ENCODE results near the gene CBX2.

Gene CBX2

DNA sequence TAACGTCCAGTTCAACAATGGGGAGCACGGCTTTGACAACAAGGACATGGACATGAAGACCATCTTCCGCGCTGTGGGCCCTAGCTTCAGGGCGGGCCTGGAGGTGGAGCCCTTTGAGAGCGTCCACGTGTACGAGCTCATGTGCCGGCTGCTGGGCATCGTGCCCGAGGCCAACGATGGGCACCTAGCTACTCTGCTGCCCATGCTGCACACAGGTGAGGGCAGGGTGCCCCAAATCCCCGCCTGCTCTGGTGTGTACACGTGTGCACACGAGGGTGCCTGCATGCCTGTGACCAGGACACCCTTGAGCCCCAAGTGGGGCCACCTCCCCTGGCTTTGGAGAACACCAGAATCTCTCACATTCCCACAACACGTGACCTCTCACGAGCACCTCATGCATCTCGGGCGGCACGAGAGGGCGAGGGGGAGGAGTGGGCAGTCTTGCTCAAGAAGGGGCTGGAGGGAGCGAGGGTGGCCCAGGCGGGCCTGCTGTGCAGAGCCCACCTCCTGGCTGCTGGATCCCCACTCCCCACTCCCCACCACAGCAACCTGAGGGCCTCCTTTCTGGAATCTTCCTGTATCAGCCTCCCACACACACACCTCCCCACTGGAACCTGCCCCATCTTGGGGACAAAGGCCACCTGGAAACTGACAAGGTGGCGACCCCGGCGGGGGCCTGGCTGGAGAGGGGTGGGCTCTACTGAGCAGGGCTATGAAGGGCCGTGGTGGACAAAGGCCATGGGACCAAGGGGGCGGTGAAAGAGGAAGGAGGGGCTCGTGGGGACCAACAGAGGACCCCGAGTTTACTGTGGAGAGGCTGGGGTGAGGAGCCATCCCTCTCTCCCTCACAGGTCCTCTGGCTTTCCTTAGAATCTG, 40.7 kb upstream of the CBX2 start:
- Histone ChIP-seq H3K4me1 (ENCODE audit: insufficient read depth, low read length) (no peaks in the 10 kb centered on the region), H3K27ac (ENCODE audit: low read length) (no peak overlapping the region), H3K9ac (ENCODE audit: low read depth, low read length) (no peak overlapping the region)

DNA sequence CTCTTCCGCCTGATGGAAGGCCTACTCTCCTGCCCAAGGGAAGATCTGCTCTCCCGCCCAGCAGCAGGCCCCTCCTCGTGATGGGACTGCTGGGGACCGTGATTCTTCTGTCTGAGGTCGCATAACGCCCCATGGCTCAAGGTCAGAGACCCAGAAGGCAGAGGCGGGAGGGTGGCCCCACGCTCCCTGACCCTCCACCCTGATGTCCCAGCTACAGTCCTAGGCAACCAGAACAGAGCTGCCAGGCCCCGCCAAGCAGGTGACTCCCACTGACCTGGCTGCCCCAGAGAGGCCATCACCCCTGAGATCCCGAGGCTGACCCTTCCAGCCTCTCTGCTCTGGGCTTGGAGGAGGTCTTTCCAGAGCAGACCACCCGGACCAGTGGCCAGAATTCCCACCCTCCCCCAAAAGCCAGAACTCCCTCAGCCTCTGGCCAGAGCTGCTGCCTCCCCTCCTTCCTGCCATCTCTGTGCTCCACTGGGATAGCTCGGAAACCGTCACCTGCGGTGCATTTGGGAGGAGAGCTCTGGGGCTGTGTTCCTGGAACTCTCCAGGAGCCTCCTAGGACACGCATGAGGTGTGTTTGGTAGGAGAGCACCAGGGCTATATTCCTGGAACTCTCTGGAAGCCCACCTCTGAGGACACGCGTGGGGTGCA, 39.9 kb upstream of the CBX2 start:
- Histone ChIP-seq H3K4me3 (ENCODE audit: low read length) (no peak overlapping the region), H3K4me1 (ENCODE audit: insufficient read depth, low read length) (no peaks in the 10 kb centered on the region), H3K9me3 (ENCODE audit: insufficient read depth, low read depth, low read length) (no peaks in the 10 kb centered on the region), H3K36me3 (ENCODE audit: insufficient read depth, low read depth, low read length) (no peaks in the 10 kb centered on the region), H3K27me3 (ENCODE audit: insufficient read depth, low read length) (peaks cover 39% of the 10 kb centered on the region), H3K9ac (ENCODE audit: low read depth, low read length) (no peak overlapping the region), H3K27ac (ENCODE audit: low read length) (no peak overlapping the region)

More for the DNA sequence above, 40.7 kb upstream of the CBX2 start:
- no peaks in the 10 kb centered on the region for H3K36me3 ChIP-seq (ENCODE audit: insufficient read depth, low read depth, low read length)
- peaks cover 31% of the 10 kb centered on the region for H3K27me3 ChIP-seq (ENCODE audit: insufficient read depth, low read length)
- no peak overlapping the region for H3K4me3 ChIP-seq (ENCODE audit: low read length)
- H3K9me3 ChIP-seq (ENCODE audit: insufficient read depth, low read depth, low read length) = no peaks in the 10 kb centered on the region

DNA sequence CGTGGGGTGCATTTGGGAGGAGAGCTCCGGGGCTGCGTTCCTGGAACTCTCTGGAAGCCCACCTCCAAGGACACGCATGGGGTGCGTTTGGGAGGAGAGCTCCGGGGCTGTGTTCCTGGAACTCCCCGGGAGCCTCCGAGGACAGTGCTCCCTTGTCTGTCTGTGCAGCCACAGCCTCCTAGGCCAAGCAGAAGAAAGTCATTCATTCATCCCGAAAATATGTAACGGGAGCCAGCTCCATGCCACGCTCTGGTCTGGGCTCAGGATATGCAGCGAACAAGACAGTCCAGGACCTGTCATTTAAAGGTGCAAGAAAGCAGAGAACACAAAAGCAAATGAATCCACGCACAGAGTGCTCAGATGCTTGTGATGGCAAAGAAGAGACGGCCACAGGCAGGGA, 39.3 kb upstream of the CBX2 start:
- Histone ChIP-seq H3K9me3 (ENCODE audit: insufficient read depth, low read depth, low read length) (no peaks in the 10 kb centered on the region), H3K36me3 (ENCODE audit: insufficient read depth, low read depth, low read length) (no peaks in the 10 kb centered on the region), H3K27me3 (ENCODE audit: insufficient read depth, low read length) (peaks cover 45% of the 10 kb centered on the region), H3K27ac (ENCODE audit: low read length) (no peak overlapping the region), H3K4me1 (ENCODE audit: insufficient read depth, low read length) (no peaks in the 10 kb centered on the region), H3K9ac (ENCODE audit: low read depth, low read length) (no peak overlapping the region), H3K4me3 (ENCODE audit: low read length) (no peak overlapping the region)

DNA sequence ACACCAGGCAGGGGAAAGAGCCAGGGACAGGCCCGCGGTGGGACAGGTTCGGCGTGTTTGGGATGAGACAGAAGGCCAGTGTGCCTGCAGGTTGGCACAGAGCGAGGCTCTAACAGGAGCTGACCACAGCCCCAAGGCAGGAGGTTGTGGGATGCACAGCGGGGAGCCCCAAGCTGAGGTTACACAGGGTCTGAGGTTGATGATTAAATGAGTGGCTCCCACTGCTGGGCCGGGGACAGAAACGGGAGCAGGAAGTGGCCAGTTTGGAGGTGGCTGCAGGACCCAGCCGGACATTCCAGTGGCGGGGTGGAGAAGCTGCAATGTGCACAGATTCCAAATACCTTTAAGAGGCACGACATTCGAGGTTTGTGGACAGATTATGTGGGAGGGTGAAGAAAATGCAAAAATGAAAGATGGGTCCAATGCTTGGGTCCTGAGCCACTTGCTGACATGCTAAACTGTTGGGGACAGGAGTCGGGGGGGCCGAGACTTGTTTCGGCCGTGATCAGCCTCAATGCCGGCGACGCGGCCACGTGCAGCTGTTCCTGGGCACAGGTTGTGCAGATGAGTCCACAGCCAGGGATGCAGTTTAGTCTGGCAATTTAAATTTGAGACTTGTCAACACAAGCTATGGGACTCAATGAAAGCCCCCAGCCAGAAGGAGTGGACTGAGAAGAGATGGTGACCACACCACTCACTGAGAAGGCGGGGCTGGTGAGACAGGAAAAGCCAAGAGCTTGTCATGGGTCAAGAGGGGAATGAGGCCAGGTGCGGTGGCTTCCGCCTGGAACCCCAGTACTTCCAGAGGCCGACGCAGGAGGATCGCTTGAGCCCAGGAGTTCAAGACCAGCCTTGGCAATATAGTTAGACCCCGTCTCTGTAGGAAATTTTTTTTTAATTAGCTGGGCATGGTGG, 38.5 kb upstream of the CBX2 start:
- no peaks in the 10 kb centered on the region for H3K4me1 ChIP-seq (ENCODE audit: insufficient read depth, low read length)
- H3K36me3 ChIP-seq (ENCODE audit: insufficient read depth, low read depth, low read length) = no peaks in the 10 kb centered on the region
- peaks cover 48% of the 10 kb centered on the region for H3K27me3 ChIP-seq (ENCODE audit: insufficient read depth, low read length)
- no peaks in the 10 kb centered on the region for H3K9me3 ChIP-seq (ENCODE audit: insufficient read depth, low read depth, low read length)
- H3K4me3 ChIP-seq (ENCODE audit: low read length) = no peak overlapping the region
- H3K27ac ChIP-seq (ENCODE audit: low read length) = no peak overlapping the region
- no peak overlapping the region for H3K9ac ChIP-seq (ENCODE audit: low read depth, low read length)

DNA sequence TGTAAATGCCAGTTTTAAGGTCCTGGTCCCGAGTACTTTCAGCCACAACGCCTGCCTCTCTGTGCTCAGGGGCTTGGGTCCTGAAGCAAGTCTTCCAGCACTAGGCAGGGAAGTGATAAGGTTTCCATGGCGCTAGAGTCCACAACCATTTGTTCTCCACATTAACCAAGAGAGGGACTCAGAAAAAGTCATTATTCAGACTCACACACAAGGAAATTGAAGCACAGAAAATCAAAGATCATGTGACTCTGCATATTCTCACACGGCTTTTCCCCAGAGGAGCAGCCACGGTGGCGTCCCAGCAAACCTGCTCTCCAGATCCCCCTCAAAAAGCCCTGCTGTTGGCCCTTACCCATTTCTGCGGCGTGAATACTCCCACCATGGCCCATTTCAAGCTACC, 37.5 kb upstream of the CBX2 start:
- H3K36me3 ChIP-seq (ENCODE audit: insufficient read depth, low read depth, low read length) = no peaks in the 10 kb centered on the region
- peaks cover 57% of the 10 kb centered on the region for H3K27me3 ChIP-seq (ENCODE audit: insufficient read depth, low read length)
- no peaks in the 10 kb centered on the region for H3K4me1 ChIP-seq (ENCODE audit: insufficient read depth, low read length)

DNA sequence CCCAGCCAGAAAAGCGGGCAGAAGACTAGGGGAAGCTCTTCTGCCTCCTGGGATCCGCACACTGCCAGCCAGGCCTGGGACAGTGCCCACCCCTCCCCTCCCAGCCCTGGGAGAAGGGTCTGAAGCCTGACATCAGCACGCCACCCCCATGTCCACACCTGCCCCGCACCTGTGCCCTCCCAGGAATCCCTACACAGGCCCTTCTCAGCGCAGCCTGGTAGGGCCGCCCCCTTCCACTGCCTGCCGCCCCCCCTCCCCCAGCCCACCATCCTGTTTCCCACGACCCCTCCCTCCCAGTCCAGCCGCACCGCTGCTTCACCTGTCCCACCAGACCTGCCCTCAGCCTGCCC, 36.6 kb upstream of the CBX2 start:
- Histone ChIP-seq H3K4me3 (ENCODE audit: low read length) (peak overlapping the region; percentile 66; the same call in 1 of the 2 replicates), H3K36me3 (ENCODE audit: insufficient read depth, low read depth, low read length) (no peaks in the 10 kb centered on the region), H3K27me3 (ENCODE audit: insufficient read depth, low read length) (peaks cover 64% of the 10 kb centered on the region), H3K27ac (ENCODE audit: low read length) (no peak overlapping the region), H3K4me1 (ENCODE audit: insufficient read depth, low read length) (0 out of 2 replicates have a peak, but pooled peaks cover under 1% of the 10 kb centered on the region), H3K9ac (ENCODE audit: low read depth, low read length) (no peak overlapping the region), H3K9me3 (ENCODE audit: insufficient read depth, low read depth, low read length) (no peaks in the 10 kb centered on the region)

More for the DNA sequence above, 37.5 kb upstream of the CBX2 start:
- Histone ChIP-seq H3K4me3 (ENCODE audit: low read length) (no peak overlapping the region), H3K27ac (ENCODE audit: low read length) (no peak overlapping the region), H3K9ac (ENCODE audit: low read depth, low read length) (no peak overlapping the region), H3K9me3 (ENCODE audit: insufficient read depth, low read depth, low read length) (no peaks in the 10 kb centered on the region)

DNA sequence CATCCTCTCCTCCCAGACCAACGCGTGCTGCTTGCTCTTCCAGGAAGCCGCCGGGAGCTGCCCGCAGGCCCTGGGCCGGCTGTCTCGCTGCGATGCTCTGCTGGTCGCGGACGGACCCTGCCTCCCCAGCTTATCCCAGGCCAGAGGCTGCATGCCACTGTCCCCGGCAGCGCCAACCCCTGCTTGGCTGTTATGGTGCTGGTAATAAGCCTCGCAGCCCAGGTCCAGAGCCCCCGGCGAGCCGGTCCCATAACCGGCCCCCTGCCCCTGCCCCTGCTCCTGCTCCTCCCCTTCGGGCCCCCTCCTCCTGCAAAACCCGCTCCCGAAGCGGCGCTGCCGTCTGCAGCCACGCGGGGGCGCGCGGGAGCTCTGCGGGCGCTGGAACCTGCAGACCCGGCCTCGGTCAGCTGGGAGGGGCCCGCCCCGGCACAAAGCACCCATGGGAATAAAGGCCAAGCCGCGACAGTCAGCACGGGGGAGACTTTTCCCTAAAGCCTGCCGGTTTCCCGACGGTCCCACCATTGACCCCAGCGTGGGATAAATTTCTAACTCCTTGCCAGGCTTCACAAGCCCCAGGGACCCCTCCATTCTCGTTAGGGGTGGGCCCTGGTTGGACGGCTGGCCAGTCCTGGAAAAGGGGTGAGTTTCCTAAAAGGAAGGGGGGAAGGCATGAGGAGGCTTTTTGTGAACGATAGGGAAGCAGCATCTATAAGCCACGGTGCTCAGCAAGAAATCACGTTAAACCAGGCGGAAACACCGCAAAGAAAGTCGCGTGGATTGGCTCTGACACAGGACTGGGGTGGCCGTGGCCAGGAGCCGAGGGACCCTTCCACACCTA, 36.0 kb upstream of the CBX2 start:
- H3K27ac ChIP-seq (ENCODE audit: low read length) = no peak overlapping the region
- H3K36me3 ChIP-seq (ENCODE audit: insufficient read depth, low read depth, low read length) = no peaks in the 10 kb centered on the region
- no peak overlapping the region for H3K9ac ChIP-seq (ENCODE audit: low read depth, low read length)

DNA sequence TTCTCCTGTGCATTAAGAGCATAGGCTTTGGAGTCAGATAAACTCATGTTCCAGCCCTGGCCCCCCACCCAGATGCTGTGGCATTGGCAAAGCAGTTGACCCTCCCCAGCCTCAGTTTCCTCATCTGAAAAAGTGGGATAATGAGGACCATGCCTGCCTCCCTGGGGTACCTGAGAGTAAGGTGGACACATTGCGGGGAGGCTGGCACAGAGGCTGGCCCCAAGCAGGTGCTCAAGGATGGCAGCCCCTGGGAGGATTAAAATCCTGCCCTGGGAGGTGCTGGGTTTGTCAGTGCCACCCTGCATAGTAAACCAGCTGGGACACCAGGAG, 35.4 kb upstream of the CBX2 start:
- no peaks in the 10 kb centered on the region for H3K36me3 ChIP-seq (ENCODE audit: insufficient read depth, low read depth, low read length)
- H3K9ac ChIP-seq (ENCODE audit: low read depth, low read length) = no peak overlapping the region
- peaks cover 76% of the 10 kb centered on the region for H3K27me3 ChIP-seq (ENCODE audit: insufficient read depth, low read length)
- H3K4me1 ChIP-seq (ENCODE audit: insufficient read depth, low read length) = peaks cover 8% of the 10 kb centered on the region; the same call in 1 of the 2 replicates
- no peaks in the 10 kb centered on the region for H3K9me3 ChIP-seq (ENCODE audit: insufficient read depth, low read depth, low read length)
- no peak overlapping the region for H3K4me3 ChIP-seq (ENCODE audit: low read length)
- no peak overlapping the region for H3K27ac ChIP-seq (ENCODE audit: low read length)

More for the DNA sequence above, 36.0 kb upstream of the CBX2 start:
- Histone ChIP-seq H3K4me1 (ENCODE audit: insufficient read depth, low read length) (0 out of 2 replicates have a peak, but pooled peaks cover 4% of the 10 kb centered on the region), H3K9me3 (ENCODE audit: insufficient read depth, low read depth, low read length) (no peaks in the 10 kb centered on the region), H3K27me3 (ENCODE audit: insufficient read depth, low read length) (peaks cover 70% of the 10 kb centered on the region), H3K4me3 (ENCODE audit: low read length) (peak overlapping the region; percentile 66; the same call in 1 of the 2 replicates)

DNA sequence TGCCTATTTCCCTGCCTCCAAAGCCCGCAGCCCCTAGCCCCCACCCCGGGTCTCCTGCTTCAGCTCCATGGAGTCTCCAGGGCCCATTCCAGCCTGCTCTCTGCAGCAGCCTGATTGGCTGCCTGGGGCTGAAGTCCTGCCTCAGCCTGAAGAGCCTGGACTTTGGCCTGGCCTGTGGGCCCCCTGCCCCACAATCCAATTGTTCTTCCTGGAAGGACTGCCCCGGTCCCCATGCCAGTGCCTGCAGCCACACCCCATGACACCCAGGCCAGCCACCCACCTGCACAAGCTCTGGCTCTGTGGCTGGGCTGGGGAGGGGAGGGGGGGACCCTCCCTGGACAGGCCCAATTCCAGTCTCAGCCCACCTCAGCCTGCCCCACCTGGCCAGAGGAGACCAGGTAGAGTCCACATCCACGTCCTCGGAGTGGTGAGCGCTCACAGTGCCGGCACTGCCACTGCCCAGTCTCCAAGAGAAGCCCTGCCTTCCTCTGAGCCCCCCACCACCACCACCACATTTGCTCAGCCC, 34.9 kb upstream of the CBX2 start:
- no peaks in the 10 kb centered on the region for H3K9me3 ChIP-seq (ENCODE audit: insufficient read depth, low read depth, low read length)
- no peak overlapping the region for H3K4me3 ChIP-seq (ENCODE audit: low read length)
- no peak overlapping the region for H3K27ac ChIP-seq (ENCODE audit: low read length)
- H3K27me3 ChIP-seq (ENCODE audit: insufficient read depth, low read length) = peaks cover 81% of the 10 kb centered on the region
- peaks cover 8% of the 10 kb centered on the region; the same call in 1 of the 2 replicates for H3K4me1 ChIP-seq (ENCODE audit: insufficient read depth, low read length)
- H3K9ac ChIP-seq (ENCODE audit: low read depth, low read length) = no peak overlapping the region
- H3K36me3 ChIP-seq (ENCODE audit: insufficient read depth, low read depth, low read length) = no peaks in the 10 kb centered on the region

DNA sequence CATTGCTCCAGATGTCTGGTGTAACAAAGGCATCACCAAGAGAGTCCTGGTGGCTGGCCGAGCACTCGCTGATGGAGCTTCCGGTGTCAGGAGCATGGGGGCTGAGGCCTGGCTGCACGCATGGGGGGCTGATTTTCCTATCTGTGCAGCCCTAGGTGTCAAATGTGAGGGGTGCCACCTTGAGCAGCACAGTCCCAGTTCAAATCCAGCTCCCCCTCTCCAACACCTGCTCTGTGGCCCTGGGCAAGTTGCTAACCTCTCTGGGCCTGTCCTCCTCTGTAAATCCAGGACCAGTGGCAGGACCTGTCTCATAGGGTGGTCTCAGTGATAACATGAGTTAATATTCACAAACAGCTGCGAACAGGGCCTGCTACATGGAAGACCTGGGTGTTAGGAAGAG, 34.3 kb upstream of the CBX2 start:
- no peaks in the 10 kb centered on the region for H3K36me3 ChIP-seq (ENCODE audit: insufficient read depth, low read depth, low read length)
- H3K9me3 ChIP-seq (ENCODE audit: insufficient read depth, low read depth, low read length) = no peaks in the 10 kb centered on the region
- no peak overlapping the region for H3K4me3 ChIP-seq (ENCODE audit: low read length)
- H3K9ac ChIP-seq (ENCODE audit: low read depth, low read length) = no peak overlapping the region
- H3K4me1 ChIP-seq (ENCODE audit: insufficient read depth, low read length) = peaks cover 8% of the 10 kb centered on the region; the same call in 1 of the 2 replicates
- no peak overlapping the region for H3K27ac ChIP-seq (ENCODE audit: low read length)
- peaks cover 85% of the 10 kb centered on the region for H3K27me3 ChIP-seq (ENCODE audit: insufficient read depth, low read length)

Measured in iPS-20b (cell line).